Superior temporal gyrus (tissue), 1 donor: ENCODE data around the gene TIMM13.
"Not testable (repeated sequence)": the region's sequence is repeated elsewhere in the genome, so short reads cannot be mapped to it uniquely, and the experiment has no call there.

Experiments used
- DNase-seq: peaks from one replicate; pipeline ENCODE4 v3.0.0-alpha.2; 2016; ENCODE audit errors: extremely low spot score

TIMM13 gene

DNA sequence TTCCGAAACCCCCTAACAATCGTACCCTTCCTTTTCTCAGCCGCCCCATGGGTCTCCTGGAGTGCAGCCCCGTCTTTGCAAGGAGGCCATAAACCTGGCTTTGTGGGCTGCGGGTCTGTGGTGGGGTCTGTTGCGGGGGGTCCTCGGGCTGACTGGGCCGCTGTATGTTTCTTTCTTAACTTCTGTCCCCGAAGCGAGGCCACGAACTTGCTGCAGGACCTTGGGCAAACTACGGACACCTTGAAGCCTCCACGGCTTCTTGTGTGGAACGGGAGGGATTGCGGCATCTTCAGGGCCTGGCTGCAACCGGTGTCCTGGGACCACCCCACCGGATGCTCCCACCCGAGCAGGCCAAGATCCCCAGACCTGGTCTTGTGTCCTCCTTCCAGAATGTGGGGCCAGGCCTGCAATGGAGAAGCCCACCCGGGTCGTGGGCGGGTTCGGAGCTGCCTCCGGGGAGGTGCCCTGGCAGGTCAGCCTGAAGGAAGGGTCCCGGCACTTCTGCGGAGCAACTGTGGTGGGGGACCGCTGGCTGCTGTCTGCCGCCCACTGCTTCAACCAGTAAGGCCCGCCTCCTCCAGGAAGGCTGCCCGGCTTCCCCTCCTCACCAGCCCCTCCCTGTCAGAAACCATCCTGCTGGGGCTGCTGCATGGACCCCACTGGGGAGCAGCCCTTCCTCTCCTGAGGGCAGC lies 12.0 kb downstream of the TIMM13 start:
- DNase-seq = no peak

DNA sequence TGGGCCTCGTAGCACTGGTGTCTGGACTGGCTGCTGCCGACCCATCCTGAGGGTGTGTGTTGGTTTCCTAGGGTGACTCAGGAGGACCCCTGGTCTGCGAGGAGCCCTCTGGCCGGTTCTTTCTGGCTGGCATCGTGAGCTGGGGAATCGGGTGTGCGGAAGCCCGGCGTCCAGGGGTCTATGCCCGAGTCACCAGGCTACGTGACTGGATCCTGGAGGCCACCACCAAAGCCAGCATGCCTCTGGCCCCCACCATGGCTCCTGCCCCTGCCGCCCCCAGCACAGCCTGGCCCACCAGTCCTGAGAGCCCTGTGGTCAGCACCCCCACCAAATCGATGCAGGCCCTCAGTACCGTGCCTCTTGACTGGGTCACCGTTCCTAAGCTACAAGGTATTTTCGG lies 13.8 kb downstream of the TIMM13 start:
- no peak for DNase-seq

DNA sequence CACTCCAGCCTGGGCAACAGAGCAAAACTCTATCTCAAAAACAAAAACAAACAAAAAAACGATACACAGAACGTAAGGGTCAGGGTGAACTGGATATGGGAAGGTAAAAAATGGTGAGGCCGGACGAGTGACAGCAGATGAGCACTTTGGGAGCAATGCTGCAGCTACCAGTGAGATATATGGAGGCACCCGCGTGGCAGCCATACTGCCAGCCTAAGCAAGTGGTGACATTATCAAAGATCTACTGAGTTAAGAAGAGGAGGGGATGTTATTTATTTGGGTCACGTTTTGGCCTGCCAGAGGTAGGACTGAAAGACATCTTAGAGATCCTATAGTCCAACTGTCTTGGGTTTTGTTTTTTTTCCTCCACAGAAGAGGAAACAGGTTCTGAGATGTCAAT lies 14.2 kb downstream of the TIMM13 start:
- no peak for DNase-seq

DNA sequence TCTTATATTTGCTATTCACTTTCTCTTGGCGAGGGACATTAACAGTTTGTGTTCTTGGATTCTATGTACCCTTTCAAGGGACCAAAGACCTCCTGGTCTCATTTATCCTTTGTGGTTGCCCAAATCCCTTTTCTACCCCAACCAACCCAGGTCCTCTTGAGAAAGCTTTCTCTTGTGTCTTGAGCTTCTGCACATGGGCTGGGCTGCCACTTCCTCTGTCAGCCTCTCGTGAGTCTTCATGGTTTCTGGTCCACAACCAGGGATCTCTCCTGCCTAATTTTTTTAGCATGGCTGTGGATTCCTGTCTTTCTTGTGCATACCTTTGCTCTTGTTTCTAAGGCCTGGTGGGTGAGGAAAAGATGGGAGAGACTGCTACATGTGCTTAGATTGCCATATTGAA lies 14.9 kb downstream of the TIMM13 start:
- DNase-seq = no peak

DNA sequence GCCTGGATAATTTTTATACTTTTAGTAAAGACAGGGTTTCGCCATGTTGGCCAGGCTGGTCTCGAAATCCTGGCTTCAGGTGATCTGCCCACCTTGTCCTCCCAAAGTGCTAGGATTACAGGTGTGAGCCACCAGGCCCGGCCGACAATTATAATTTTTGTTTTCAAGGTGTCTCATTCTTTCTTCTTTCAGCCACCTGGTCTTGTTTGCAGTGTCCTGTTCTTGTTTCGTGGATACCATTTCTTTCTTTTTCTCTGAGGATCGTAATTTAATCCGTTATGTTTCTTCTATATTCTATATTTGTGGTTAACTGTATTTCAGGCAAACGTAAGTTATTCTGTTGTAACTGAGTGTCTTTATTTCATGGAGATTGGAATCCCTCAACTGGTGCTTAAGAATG lies 15.7 kb downstream of the TIMM13 start:
- no peak for DNase-seq

DNA sequence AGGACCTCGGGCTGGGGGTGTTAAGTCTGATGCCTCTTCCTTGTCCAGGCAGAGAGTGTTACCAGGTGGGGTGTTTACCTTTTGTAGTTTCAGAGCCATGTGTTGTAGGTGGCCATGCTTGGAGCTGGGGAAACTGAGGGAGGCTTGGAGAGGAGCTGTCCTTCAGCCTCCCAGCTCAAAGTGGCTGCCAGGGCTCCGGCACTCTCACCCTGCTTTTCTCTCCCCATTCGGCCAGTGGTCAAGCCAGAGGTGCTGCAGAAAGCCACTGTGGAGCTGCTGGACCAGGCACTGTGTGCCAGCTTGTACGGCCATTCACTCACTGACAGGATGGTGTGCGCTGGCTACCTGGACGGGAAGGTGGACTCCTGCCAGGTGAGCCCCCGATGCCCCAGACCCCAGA lies 17.4 kb downstream of the TIMM13 start:
- no peak for DNase-seq

DNA sequence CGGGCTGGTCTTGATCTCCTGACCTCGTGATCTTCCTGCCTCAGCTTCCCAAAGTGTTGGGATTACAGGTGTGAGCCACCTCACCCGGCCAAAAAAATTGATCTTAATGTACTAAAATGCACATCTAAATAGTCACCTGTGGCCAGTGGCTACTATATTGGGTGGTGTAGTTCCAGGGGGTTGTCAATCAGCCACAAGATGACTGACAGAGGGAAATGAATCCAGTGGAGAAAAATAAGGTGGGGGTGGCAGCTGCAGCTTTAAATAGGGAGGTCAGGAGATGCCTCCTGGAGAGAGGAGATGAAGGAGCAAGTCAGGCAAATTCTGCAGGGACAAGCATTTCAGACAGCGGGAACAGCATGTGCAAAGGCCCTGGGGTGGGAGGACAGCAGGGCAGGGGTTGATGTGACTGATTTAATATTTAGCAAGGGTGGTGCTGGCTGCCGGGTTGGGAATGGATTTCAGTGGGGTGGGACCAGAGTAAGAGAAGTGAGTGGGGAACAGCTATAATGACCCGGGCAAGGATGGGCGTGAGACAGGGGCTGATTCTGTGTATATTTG lies 18.0 kb downstream of the TIMM13 start:
- DNase-seq = no peak

DNA sequence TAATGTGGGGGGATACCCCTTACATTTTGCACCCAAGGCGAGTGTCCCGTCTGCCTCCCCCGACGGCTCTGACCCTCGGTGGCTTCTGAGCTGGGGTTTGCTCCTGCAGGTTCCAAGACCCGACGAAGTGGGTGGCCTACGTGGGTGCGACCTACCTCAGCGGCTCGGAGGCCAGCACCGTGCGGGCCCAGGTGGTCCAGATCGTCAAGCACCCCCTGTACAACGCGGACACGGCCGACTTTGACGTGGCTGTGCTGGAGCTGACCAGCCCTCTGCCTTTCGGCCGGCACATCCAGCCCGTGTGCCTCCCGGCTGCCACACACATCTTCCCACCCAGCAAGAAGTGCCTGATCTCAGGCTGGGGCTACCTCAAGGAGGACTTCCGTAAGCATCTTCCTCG lies 19.1 kb downstream of the TIMM13 start:
- DNase-seq = no peak

DNA sequence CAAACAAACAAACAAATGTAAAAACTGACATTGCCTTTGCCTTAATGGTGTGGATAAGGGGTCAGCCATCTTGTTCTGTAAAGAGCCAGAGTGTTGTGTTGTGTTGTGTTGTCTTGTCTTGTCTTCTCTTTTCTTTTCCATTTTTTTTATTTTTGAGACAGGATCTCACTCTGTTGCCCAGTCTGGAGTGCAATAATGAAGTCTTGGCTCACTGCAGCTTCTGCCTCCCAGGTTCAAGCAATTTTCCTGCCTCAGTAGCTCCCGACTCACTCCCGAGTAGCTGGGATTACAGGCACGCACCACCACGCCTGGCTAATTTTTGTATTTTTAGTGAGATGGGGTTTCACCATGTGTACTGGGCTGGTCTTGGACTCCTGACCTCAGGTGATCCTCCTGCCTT lies 27.8 kb downstream of the TIMM13 start:
- DNase-seq = no peak

DNA sequence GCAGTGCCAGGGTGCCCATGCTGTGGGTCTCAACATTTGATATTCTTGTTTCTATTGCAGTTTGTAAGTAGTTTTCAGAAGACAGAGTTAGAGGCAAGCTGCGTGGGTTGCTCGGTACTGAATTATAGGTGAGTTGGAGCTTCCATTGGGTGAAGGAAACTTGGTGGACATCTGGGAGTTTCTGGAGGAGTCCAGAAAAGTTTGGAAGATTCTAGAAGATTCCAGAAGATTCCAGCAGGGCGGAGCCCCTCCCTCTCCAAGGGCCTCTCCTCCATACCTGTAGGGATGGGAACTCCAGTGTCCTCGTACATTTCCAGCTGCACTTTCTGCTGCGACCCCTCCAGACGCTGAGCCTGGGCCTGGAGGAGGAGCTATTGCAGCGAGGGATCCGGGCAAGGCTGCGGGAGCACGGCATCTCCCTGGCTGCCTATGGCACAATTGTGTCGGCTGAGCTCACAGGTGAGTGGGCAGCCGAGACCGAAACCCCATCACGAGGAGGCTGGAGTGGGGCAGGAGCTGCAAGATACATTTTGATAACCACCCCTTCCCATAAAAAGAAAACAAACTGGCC lies 28.6 kb downstream of the TIMM13 start:
- DNase-seq = no peak

DNA sequence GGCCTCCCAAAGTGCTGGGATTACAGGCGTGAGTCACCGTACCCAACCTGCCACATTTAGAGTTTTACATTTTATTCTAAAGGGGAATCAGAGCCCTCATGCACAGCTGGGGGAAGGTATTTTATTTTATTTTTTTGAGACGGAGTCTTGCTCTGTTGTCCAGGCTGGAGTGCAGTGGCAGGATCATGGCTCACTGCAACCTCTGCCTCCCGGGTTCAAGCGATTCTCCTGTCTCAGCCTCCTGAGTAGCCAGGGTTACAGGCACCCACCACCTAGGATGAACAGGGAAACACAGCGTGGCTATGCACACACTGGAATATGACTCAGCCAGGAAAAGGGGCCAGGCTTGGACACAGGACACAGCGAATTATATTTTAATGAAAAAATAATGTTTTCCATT lies 30.2 kb downstream of the TIMM13 start:
- DNase-seq = not testable (repeated sequence)

DNA sequence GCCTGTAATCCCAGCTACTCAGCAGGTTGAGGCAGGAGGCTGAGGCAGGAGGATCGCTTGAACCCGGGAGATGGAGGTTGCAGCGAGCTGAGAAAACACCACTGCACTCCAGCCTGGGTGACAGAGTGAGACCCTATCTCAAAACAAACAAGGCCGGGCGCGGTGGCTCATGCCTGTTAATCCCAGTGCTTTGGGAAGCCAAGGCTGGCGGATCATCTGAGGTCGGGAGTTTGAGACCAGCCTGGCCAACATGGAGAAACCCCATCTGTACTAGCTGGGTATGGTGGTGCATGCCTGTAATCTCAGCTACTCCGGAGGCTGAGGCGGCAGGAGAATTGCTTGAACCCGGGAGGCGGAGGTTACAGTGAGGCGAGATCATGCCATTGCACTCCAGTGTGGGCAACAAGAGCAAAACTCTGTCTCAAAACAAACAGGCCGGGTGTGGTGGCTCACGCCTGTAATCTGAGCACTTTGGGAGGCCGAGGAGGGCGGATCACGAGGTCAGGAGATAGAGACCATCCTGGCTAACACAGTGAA lies 32.0 kb downstream of the TIMM13 start:
- not testable (repeated sequence) for DNase-seq

DNA sequence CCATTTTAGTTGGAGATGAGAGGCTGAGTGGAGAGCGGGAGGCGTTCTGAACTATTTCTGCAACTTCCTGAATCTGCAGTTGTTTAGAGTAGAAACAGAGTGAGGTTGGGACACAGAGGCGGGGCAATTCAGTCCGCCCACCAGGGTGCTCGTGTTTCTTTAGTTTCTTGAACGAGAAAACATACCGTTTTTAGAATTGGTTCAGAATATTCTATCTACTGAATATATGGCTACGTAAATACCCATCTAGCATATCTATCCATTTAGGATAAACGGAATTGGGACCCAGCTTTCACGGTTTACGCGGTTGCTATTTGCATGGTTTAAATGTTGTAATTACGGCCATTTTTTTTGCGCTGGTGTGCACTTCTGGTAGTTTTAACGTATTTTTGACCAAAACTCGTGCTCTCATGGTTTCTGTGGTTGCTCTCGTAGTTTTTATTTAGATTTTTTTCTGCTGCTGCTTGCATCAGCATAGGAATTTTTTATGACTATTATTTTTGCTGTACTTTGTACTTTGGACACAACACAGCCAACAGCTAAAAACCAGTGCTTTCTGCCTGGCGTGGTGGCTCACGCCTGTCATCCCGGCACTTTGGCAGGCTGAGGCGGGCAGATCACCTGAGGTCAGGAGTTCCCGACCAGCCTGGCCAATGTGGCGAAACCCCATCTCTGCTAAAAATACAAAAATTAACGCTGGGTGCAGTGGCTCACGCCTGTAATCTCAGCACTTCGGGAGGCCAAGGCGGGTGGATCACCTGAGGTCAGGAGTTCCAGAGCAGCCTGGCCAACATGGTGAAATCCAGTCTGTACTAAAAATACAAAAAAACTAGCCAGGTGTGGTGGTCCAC lies 32.7 kb downstream of the TIMM13 start:
- DNase-seq = peak; percentile 18

DNA sequence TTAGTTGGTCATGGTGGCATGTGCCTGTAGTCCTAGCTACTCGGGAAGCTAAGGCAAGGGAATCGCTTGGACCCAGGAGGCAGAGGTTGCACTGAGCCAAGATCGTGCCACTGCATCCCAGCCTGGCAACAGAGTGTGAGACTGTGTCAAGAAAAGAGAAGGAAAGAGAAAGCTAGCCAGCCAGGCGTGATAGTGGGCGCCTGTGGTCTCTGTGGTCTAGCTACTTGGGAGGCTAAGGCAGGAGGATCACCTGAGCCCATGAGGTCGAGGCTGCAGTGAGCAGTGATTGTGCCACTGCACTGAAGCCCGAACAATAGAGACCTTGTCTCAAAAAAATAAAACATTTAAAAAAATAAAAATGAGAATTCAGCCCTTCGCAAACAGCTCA lies 33.3 kb downstream of the TIMM13 start:
- DNase-seq = no peak

DNA sequence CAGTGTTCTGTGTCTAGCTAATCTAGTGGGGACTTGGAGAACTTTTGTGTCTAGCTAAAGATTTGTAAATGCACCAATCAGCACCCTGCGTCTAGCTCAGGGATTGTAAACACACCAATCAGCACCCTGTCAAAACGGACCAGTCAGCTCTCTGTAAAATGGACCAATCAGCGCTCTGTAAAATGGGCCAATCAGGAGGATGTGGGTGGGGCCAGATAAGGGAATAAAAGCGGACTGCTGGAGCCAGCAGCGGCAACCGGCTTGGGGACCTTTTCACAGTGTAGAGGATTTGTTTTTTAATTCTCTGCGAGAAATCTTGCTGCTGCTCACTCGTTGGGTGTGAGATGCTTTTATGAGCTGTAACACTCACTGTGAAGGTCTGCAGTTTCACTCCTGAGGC lies 34.5 kb downstream of the TIMM13 start:
- DNase-seq = not testable (repeated sequence)

DNA sequence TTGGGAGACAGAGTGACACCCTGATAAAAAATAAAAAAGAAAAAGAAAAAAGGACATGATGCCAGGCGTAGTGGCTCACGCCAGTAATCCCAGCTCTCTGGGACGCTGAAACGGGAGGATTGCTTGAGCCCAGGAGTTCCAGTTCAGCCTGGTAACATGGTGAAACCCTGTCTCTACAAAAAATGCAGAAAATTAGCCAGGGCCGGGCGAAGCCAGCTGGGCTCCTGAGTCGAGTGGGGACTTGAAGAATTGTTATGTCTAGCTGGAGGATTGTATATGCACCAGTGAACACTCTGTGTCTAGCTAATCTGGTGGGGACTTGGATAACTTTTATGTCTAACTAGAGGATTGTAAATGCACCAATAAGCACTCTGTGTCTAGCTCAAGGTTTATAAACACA lies 35.0 kb downstream of the TIMM13 start:
- DNase-seq = no peak

DNA sequence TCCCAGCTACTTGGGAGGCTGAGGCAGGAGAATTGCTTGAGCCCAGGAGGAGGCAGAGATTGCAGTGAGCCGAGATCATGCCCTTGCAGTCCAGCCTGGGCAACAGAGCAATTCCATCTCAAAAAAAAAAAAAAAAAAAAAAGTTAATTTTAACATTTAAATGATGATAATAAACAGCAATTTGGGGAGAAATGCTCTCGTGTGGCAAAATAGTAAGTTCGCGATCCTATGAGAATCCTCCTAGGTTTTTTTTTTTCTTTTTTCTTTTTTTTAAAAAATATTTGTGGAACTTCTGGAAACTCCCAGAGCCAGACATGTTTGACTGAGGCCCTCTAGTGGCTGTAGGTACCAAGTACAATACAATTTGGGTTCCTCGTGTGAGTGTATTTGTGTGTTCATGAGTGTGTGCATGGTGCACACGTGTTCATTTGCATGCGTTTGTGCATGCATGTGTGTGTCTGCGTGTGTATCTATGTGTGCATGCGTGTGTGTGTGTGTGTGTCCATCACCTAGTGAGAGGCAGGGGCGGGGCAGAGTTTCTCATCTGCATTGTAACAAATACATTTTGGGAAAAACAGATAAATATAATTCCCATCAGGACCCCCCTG lies 36.2 kb downstream of the TIMM13 start:
- peak; percentile 88 for DNase-seq

DNA sequence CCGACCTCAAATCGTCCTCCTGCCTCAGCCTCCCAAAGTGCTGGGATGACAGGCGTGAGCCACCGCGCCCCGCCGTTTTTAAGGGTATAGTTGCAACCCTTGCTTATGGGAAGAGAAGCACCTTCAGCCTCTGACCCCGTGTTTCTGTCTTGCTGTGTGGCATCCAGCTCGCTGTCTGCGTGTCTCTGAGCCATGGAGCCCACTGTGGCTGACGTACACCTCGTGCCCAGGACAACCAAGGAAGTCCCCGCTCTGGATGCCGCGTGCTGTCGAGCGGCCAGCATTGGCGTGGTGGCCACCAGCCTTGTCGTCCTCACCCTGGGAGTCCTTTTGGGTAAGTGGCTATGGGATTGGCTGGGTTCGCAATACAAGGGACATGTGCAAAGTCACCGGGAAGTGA lies 37.8 kb downstream of the TIMM13 start:
- DNase-seq = no peak

DNA sequence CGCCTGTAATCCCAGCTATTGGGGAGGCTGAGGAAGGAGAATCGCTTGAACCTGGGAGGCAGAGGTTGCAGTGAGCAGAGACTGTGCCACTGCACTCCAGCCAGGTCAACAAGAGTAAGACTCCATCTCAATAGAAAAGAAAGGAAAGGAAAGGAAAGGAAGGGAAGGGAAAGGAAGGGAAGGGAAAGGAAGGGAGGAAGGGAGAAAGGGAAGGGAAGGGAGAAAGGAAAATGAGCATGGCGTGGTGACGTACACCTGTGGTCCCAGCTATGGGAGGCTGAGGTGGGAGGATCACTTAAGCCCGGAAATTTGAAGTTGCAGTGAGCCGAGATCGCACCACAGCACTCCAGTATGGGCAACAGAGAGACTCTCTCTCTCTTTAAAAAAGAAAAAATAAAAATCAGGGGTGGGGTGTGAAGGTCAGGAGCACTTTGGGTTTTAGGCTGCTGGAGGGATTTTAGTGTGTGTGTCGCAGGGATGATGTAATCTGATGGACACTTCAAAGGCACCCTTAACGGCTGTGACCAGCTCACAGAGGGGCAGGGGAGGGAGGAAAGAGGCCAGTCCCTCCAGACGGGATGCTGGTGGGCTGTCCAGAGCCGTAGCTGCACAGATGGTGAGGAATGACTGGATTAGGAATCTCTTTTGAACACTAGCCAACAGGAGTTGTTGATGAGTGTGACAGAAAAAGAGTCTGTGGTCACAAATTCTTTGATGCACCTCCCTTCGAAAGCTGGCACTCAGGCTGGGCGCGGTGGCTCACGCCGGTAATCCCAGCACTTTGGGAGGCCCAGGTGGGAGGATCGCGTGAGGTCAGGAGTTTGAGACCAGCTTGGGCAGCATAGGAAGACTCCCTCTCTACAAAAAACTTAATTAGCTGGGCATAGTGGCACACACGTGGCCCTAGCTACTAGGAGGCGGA lies 39.8 kb downstream of the TIMM13 start:
- DNase-seq = no peak

DNA sequence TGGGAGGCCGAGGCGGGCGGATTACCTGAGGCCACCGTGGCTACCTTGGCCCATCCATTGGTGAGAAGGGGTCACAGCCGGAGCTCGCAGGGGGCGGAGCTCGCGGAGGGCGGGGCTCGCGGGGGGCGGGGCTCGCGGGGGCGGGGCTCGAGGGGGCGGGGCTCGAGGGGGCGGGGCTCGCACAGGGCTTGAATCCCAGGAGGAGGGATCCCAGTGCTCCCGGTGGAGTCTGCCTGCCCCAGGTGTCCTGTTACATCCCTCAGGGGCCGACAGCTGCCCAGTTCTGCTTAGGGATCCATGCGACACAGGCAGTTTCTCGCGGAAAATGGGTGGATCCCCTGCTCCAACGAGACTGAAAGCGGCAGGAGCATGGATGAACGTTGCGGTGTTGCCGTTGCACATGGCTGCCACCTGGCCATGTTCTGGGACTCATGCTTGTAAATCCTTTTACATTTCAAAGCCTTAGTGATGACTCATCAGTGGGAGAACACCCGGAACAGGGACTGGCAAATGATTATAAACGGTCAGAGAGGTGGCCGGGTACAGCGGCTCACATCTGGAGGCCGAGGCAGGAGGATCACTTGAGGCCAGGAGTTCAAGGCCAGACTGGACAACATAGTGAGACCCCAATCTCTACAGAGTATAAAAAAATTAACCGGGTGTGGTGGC lies 42.2 kb downstream of the TIMM13 start:
- no peak for DNase-seq
